Measurements from ENCODE around the gene TGFB2.
"Not testable (repeated sequence)": the region's sequence is repeated elsewhere in the genome, so short reads cannot be mapped to it uniquely, and the experiment has no call there.

Gene TGFB2

DNA sequence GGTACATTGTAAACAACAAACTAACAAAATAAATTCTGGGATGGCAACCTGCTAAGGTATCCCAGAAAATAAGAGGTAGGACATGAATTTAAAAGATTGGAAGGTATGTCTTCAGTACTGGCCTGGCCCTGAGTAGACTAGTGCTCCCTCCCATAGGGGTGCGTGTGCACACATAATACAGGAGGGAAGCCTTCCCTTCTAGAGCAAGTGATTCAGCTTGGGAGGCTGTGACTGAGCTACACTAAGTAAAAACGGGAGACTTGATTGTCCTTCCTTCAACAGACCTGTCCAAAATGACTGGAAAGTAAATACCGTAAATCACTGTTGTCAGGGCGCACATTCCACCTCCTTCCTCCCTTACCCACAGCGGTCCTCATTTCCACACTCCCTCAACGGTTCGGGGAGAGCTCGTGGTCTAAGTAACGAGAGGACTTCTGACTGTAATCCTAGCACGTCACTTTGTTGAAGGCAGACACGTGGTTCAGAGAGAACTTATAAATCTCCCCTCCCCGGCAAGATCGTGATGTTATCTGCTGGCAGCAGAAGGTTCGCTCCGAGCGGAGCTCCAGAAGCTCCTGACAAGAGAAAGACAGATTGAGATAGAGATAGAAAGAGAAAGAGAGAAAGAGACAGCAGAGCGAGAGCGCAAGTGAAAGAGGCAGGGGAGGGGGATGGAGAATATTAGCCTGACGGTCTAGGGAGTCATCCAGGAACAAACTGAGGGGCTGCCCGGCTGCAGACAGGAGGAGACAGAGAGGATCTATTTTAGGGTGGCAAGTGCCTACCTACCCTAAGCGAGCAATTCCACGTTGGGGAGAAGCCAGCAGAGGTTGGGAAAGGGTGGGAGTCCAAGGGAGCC is at the start of gene TGFB2:
TGFB2 (plus strand) TSS at position 523 of the 859 bp plus-strand sequence. CDS start 1,366 bp downstream, outside the sequence.
- peak; percentile 71 for DNase-seq

DNA sequence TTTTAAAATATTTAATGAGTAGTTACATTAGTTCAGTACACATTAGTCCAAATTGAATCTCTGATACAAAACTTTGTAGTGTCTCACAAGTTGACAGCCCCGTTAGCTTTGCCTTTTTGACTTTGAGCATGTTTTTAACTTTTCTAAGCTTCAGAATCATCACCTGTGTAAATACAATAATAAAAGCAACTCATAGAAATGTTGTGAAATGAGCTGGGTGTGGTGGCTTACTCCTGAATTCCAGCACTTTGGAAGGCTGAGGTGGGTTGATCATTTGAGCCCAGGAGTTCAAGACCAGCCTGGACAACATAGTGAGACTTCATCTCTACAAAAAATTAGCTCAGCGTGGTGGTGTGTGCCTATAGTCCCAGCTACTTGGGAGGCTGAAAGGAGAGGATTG is 49.0 kb upstream of the TGFB2 start:
- DNase-seq, result no peak

DNA sequence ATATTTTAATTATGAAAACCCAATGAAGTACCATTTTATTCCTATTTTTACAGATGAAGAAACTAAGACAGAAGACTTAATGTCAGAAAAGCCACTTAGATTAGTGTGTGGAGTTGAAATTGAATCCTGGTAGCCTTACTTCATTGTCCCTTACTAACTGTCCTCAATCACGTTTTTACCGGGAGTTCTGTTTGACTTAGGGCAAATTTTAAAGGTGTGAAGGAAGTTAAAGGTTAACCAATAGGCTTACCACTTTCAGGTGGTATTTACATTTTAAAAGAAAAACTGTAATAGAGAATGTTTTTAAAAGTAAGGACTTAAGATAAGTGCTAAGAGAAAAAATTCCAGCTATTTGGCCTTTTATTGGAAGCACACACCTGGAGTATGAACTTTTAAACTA is 47.7 kb upstream of the TGFB2 start:
- DNase-seq, result no peak

DNA sequence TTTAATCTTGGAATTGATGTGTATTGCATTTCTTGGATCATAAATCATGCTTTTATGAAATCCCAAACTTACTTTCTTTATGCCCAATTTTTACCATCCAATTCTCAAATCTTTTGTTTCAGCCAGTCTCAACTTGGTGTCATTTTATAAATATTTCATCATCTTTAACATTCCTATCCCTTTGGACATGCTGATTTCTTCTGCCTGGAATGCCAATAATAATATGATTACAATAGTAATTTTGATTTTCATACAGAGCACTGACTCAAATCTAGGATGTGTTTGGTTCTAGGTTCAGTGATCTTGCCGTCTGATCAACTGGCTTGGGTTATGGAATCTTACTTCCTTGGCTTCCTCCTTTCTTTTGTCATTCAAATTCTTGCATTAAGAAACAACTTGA is 47.3 kb upstream of the TGFB2 start:
- DNase-seq, result no peak

DNA sequence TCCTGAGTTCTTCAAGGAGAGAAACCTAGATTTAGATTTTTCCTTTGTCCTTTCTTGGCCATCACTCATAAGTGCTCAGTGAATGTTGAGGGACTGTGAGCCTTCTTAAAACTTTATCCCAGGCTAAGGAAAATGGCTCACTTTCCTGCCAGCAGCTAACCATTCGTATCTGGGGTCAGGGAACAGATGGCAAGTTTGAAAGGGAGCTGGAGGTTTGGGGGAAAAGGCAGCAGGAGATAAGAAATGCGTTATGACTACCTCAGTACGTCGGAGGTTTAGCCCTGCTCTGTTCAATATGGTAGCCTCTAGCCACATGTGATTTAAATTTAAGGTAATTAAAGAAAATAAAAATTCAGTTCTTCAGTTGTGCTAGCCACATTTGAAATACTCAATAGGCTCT is 46.7 kb upstream of the TGFB2 start:
- no peak for DNase-seq

DNA sequence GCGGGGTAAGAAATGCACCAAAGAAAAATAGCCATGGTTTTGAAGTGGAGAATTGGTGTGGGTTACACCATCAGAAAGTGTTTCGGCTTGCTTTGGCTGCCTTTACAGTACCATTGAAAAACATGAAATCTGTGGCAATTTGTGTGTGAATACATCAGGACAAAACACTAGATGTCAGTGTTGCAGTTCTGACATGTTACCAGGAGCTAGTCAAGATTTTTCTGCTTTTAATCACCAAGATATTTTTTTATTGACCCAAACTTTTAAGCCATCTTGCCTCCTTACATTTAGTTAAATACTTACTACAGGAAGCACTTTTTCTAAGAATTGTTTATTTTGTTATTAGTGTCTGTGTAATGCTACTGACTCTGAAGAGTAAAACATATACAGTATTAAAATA is 45.7 kb upstream of the TGFB2 start:
- DNase-seq, result peak; percentile 15

DNA sequence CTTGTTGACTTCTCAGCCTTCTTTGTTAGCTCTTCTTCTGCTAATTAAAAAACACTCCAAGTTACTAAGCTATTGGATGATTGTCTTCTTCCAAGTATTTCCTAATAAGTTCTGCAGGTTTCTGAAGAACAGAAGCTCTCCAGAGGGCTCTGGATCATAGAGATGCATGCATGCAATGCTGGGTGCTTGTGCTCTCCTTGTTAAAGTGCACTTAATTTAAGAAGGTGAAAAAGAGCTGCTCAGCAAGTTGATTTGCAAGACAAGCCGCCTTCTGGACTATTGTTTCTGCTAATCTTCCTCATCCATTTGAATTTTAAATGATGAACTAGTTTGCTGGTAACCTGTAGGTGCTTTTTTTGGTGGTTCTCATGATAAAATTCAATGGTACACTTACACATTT is 43.9 kb upstream of the TGFB2 start:
- no peak for DNase-seq

DNA sequence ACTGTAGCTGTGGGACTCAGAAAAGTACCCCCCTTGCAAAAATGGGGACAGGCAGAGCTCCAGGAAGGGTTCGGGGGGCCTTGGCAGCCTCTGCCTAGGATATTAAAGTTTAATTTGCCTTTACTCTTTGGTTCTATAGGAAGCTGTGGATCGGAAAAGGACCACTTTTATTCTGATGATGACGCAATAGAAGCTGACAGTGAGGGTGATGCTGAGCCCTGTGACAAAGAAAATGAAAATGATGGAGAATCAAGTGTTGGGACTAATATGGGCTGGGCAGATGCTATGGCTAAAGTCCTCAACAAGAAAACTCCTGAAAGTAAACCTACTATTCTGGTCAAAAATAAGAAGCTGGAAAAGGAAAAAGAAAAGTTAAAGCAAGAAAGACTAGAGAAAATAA is 43.0 kb upstream of the TGFB2 start:
- DNase-seq, result no peak

DNA sequence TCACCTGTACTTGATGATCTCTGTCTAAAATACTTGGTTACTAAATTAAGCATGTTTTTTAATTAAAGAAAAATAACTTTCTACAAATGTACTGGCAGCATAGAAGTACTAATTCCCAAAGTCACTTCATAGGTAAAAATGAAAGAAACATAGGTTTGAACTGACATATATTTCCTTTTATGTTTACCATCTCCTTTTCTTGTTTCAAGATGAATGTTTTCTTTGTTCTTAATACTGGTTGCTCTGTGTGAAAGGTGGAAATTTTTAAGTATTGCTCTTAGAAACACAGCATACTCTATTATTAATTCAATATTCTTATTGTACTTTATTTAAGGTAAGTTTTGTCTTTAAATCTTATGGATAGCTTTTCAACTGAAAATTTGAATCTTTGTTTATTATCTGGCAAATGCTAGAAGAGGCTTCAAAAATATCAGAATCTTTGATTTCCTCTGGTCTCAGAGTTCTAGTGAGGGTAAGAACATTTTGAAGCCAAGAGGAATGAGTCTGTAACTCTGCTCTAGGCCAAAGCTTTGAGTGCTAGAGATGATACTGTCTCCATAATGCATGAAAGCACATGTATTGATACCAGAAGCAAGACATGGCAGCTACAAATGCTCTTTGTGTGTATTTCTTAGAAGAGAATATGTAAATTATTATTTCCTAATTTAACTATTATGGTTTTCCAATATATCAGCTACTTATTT is 41.8 kb upstream of the TGFB2 start:
- no peak for DNase-seq

DNA sequence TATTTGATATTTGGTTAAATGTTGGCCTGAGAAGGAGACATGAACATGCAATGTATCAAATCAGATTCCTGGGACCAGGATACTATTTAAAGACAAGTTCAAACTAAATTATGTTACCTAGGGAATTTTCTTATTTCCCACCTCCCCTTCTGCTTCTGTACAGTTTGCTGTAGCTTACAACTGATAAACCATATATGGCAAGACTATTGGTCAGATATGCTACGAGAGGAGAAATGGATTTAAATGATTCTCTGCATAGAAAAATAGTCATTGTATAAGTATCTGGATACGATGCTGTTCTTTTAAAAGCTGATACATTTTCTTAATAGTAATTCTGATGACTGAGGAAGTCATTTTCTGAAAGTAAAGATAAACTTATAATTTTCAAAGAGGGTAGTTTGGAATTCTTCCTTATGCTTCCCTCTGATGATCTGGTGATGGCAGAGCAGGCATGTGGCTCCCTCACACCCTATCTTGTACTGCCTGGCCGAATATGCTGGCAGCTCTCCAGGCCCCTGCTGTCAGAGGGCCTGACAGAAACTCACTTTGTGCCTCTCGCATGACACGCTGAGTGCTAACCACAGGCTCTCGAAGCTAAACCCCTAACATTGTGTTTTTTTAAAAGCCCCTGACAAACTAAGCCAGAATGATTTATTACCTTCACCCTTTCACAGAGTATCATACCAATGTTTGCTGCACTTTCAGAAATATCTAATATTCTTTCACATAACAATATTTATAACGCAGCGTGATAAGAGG is 40.7 kb upstream of the TGFB2 start:
- peak; percentile 95 for DNase-seq

DNA sequence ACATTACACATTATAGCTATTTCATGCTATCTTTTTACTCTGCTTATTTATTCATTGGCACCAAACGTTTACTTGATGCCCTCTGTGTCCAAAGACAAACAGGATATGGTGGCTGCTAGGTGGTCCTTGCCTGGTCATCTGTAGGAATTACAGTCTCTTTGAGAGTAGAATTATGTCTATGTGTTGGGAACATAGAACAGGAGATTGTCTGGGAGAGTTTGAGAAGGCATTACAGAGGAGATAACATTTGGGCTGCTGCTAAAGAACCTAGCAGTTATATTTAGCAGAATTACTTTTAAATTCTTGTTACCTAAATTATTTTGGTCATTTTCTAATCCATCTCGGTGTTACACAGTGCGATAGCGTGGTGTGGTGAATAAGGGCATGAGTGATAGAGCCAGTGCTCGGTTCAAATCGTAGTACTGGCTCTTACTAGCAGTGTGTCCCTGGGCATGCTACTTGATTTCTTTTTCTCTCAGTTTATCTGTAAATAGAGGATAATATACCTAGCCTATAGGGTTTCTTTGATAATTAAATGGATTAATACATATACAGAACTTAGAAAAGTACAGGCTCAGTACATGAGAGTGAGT is 39.6 kb upstream of the TGFB2 start:
- no peak for DNase-seq

DNA sequence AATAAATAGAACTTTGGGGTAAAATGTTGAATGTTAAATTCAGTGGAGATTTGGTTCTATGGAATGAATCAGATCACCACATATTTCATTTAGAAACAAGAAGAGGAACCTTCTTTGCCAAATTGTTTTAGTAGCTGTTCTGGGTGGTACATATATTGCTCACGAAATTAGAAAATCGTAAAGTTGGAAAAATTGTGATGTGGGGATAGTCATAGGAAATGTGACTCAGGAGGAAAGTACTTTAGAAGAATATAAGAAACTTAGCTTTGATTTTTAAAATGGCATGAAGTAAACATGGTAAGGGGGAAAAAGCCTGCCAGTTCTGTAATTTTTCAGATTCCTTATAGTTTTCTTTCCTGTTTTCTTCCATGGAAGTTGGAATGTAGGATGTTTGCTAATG is 32.6 kb upstream of the TGFB2 start:
- no peak for DNase-seq

DNA sequence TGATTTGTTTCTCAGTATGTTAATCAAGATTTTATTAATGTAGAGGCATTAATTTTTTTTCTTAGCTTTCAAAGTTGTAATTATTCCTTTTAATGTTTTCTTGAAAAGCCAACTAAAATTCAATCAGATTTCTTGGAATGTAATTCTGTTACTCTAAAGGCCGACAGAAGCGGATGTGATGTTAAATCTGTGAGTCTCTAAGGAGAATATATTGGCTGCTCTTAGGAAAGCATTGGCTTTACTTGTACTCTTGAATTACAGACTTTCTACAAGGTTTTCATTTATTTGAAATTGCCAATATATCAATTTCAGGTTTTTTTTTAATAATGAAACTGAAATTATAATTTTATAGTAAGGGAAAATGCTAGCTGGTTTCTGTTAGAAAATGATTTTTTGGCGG is 30.8 kb upstream of the TGFB2 start:
- no peak for DNase-seq

DNA sequence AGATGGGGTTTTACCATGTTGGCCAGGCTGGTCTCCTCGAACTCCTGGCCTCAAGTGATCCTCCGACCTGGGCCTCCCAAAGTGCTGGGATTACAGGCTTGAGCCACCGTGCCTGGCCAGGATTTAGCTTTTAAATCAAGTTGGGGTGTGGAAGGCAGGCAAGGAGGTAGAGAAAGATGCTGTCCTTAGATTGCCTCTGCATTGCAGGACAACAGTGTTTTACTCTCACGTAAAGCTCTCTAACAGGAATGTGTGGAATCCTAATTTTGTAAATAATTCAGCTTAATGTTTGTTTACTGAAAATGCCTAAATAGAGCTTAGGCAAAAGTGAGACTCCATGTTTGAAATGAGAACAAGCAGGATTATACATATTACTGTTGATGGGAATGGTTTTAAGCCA is 29.5 kb upstream of the TGFB2 start:
- no peak for DNase-seq

DNA sequence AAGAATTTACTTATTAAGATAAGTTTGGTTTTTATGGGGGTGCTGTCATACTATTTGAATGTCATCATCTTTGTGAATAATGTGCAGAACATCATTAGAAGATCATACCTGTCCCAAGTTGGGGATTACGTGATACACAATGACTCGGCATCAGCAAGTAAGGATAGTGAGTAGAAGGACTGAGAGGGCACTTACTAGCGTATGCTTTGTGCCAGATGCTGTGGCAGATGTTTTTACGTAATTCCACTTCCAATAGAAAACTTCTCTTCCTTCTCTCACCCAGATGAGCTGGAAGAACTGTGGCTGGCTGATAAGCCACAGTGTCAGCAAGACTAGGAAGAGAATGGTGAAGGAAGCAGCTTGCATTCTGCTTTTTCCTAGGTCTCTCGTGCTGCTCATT is 28.1 kb upstream of the TGFB2 start:
- DNase-seq, result no peak

DNA sequence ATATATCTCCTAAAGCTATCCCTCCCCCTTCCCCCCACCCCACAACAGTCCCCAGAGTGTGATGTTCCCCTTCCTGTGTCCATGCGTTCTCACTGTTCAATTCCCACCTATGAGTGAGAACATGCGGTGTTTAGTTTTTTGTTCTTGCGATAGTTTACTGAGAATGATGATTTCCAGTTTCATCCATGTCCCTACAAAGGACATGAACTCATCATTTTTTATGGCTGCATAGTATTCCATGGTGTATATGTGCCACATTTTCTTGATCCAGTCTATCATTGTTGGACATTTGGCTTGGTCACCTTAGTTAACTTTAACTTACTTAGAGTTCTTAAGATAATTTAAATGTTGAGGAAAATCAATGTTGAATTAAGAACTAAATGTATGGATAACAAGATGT is 25.0 kb upstream of the TGFB2 start:
- DNase-seq, result not testable (repeated sequence)

DNA sequence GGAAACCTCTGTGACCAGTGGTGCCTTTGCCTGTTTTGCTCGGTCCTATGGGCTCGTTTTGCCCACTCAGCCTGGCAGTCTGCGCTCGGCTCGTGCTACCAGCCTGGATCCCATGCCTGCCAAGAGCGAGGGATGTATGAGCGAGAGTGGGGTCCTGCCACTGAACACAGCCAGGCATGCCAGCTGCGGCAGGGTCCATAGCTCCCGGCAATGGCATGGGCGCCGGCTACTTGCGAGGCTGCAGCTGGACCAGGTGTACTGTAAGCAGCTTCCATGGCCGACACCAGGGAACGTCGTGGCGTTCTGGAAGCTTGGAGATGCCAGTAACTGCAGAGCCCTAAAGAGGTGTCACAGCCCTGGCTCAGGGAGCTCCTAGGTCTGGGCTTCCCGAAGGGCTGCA is 22.4 kb upstream of the TGFB2 start:
- DNase-seq, result no peak

DNA sequence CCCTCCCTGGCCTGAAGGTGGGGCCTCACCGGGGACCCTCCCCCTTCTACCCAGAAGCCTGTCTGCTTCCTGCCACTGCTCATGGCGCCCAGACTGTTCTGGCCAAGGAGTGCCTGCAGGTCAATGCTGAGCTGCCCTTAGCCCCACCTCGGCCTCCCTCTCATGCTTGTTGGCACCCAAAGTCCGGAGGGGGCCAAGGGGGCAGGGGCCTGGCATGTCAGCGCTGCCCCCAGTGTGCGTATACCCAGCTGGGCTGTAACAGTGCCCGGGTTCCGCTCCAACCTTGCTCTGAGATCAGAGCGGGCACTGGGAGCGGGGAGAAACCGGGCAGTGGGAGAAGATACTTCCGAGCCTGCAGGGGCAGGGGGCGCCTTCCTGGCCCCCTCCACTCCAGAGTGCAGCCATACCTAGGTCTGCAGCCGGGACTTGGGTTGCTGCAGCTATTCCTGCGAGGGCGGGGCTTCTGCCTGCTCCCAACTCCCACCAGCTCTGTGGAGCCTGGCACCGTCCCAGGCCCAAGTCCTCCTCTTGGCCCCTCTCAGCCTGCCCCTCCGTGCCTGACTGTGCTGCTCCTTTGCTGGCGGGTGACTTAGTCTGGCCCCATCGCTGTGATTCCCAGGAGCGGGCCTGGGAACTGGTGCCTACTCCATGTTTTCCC is 21.4 kb upstream of the TGFB2 start:
- DNase-seq, result no peak

DNA sequence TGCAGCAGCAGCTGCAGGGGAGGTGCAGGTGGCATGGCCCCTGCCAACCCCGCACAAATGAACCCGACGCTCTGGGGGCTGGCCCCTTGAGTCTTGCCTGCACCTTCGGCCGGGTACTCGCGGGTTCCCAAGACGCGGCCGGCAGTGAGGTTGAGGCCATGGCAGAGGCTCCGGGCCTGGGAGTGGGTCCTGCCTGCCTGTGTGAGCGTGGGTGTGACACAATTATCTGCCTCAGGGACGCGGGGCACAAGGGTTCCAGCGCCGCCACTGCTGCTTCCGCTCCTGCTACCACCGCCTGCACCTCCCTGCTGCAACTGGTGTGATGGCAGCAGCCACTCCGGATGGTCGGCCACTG is 20.9 kb upstream of the TGFB2 start:
- DNase-seq, result no peak

DNA sequence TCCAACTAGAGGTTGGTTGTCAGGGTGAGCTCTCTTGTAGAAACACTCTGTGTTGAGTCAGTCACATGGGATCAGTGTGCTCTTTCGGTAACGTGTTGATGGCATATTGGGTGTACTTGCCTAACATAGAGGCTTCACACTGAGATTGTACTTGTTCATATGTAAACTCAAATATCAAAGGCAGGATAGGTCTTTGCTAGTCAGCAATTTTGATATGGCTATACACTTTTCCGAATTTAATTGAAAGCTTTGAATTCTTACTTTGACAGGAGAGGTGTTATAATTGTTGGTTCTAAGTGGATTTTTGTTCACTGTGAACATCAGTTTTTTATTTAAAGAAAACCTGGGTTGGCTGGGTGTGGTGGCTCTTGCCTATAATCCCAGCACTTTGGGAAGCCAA is 16.4 kb upstream of the TGFB2 start:
- DNase-seq, result no peak

DNA sequence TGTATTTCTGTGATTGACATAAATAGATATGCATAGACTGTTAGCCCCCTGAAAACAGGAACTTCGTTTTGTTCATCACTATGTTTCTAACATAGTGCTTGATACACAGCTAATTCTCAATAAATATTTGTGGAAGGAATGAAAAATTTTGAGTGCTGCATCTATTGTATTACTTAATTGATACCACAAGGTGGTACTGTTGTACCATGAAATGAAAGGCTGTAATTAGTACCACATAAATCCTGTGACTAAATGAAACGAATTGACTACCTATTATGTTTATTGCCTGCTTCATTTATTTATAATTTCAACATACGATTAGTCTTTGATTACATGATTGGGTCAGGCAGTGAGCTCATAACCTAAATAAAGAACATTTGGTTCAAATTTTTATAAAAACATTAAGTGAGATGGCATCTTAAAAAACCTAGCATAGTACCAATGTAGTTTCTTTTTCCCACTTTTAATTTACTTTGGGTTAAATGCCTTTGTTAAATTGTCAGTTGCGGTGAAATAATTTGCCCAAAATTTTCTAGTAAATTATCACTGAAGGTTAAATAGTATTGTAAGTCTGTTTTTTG is 15.0 kb upstream of the TGFB2 start:
- DNase-seq, result peak; percentile 22

DNA sequence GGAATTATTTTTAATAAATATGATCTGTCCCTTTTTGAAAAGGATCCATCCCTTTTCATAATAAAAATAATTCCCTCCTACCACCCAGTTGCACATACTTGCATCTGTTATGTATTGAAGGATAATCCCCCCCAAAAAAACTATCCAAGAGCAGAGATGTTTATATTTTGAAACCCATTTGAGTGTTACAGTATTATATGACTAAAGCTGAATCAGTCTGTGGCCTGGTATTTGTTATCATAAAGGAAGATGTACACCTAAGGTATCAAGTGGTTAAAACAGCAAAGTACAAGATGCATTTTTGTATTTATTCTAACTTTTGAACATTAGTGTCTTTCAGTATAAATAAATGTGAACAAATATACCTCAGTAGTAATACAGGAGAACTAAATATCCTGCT is 12.7 kb upstream of the TGFB2 start:
- no peak for DNase-seq

DNA sequence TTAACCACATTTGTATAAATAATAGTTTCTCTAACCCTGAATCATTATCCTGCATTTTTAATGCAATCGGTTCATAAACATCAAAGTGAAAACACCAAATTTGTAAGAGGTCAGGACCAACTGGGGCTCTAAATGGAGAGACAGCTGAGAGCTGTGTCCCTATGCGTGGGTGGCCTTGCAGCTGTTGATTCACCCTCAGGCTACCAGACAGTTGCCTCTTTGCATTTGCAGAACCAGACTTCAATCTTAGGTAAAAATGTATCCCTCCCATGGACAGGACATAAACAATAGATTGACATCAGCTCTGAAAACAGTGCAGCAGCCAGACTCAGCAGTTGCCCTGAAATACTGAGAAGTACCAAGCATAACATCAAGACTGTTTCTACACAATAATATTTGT is 8.8 kb upstream of the TGFB2 start:
- peak; percentile 23 for DNase-seq

Measured in NCI-H345 (cell line).